Spleen (tissue), 11 donors: Measurements from ENCODE around the gene LMCD1. TPM values are rescaled to one million over a fixed set of nuclear protein-coding genes. Genes with fewer than 3 reads are reported as not detected.

Experiments used
- DNase-seq: peaks from one replicate; pipeline ENCODE4 v3.0.0-alpha.2; 2020
- H3K27ac ChIP-seq, 8 donors: fragments of 200-600 bp; sonication (generic) in 7 of 8; 1 replicate in 4 of 8; 2 replicates in 4 of 8; pipeline versions ENCODE4 v1.5.0 to v1.8.0; 2016 to 2021; ENCODE audit warnings: inconsistent platforms in 4 of 8, mild to moderate bottlenecking in 4 of 8, moderate library complexity in 1 of 8
- H3K27me3 ChIP-seq, 7 donors: fragments of 200-600 bp; sonication (generic) in 6 of 7; replicated peaks in 1 of 7; 1 replicate in 4 of 7; 2 replicates in 3 of 7; pipeline versions ENCODE4 v1.5.0 to v1.8.0; 2016 to 2021; ENCODE audit warnings: inconsistent platforms in 3 of 7, mild to moderate bottlenecking in 1 of 7
- H3K36me3 ChIP-seq, 6 donors: fragments of 200-600 bp; sonication (generic) in 5 of 6; 1 replicate in 4 of 6; 2 replicates in 2 of 6; pipeline versions ENCODE4 v1.5.0 to v1.8.0; 2016 to 2021; ENCODE audit warnings: inconsistent platforms in 2 of 6
- H3K4me1 ChIP-seq, 6 donors: fragments of 200-600 bp; sonication (generic) in 5 of 6; 1 replicate in 3 of 6; 2 replicates in 3 of 6; pipeline versions ENCODE4 v1.5.0 to v1.8.0; 2016 to 2021; ENCODE audit warnings: inconsistent platforms in 3 of 6
- H3K4me3 ChIP-seq, 8 donors: fragments of 200-600 bp; sonication (generic) in 7 of 8; 1 replicate in 4 of 8; 2 replicates in 4 of 8; pipeline versions ENCODE4 v1.5.0 to v1.8.0; 2016 to 2021; ENCODE audit warnings: inconsistent platforms in 4 of 8, mild to moderate bottlenecking in 4 of 8, moderate library complexity in 2 of 8
- H3K9me3 ChIP-seq, 8 donors: fragments of 200-600 bp; sonication (generic) in 7 of 8; 1 replicate in 4 of 8; 2 replicates in 4 of 8; pipeline versions ENCODE4 v1.5.0 to v1.8.0; 2016 to 2021; ENCODE audit warnings: inconsistent platforms in 4 of 8
- CTCF ChIP-seq, 11 experiments: fragments of 200-600 bp in 7 of 11; fragments of 450-650 bp in 4 of 11; sonication (generic) in 4 of 11; IDR thresholded peaks in 8 of 11; conservative IDR thresholded peaks in 3 of 11; 1 replicate in 7 of 11; 2 replicates in 4 of 11; pipeline versions ENCODE4 v1.4.0 to v1.8.0; 2016 to 2021; ENCODE audit warnings: antibody characterized with exemption in 11 of 11, inconsistent platforms in 4 of 11, mild to moderate bottlenecking in 1 of 11
- POLR2A ChIP-seq, 3 donors: fragments of 450-650 bp; IDR thresholded peaks; one replicate each; pipeline ENCODE4 v1.5.1; 2017; ENCODE audit warnings: antibody characterized with exemption in 3 of 3, mild to moderate bottlenecking in 1 of 3
- POLR2AphosphoS5 ChIP-seq, 3 donors: sonication (generic); formaldehyde crosslinking; IDR thresholded peaks; one replicate each; pipeline ENCODE4 v1.5.1; 2017; ENCODE audit warnings: antibody characterized with exemption in 3 of 3
- WGBS, 5 donors: extraction: QIAGEN DNeasy Blood & Tissue Kit in 3 of 5; methylation state at CpG; one replicate each; pipeline versions ENCODE4 v1.1.5 to v1.1.7; 2013 to 2018; 5-methylcytosine and 5-hydroxymethylcytosine counted together
- intact Hi-C: fragments of 100-400 bp; cut with DNase I; formaldehyde crosslinking; loops from one replicate; pipeline ENCODE4 v1.15.0; 2023; ENCODE audit warnings: low total_unique reads
- polyA plus RNA-seq, 3 donors: library from polyadenylated mRNA; stranded (reverse); fragments of 200-250 nt; gene quantifications; one replicate each; pipeline ENCODE4 v1.2.1, GENCODE V29; 2013
- total RNA-seq, 7 donors: library from RNA; depleted of rRNA in 3 of 7; stranded (reverse); fragments of >200 nt in 3 of 7; fragmentation: NEBNext Ultra II Directional in 4 of 7; extraction: Animal tissue kit (Norgen Biotek cat#: 25700) in 4 of 7; gene quantifications; one replicate each; pipeline versions ENCODE4 v1.1.0 to v1.2.1, GENCODE V29; 2016 to 2021
- donor health status: healthy with polysubstance abuse.
- donor health status: DM: no; HTN: no; CAD: no; lungs with moderate emphysema.
- donor health status: DM: no; HTN: no; CAD: no.
- donor health status: Bipolar disorder and iron deficiency.
- donor health status: healthy.
- donor health status: DM: no; HTN: no; CAD: no.
- donor health status: DM: yes; HTN: yes; CAD: no.

Gene LMCD1
- total and polyA plus RNA-seq, 10 donors, result 24.5 to 203 (median 78.7) TPM

GRCh38 chr3:8604988-8605387 lies 103.4 kb downstream of the LMCD1 start:
- intact Hi-C loops, result no loop called here
- H3K36me3 ChIP-seq, result no peaks in the 10 kb centered on the region

GRCh38 chr3:8606701-8607231 lies 105.1 kb downstream of the LMCD1 start:
- Histone ChIP-seq H3K4me1 (peaks cover 0 to 11% (median 6%) of the 10 kb centered on the region in 6 donors), H3K27ac (no peak overlapping the region), H3K36me3 (no peaks in the 10 kb centered on the region), H3K4me3 (no peak overlapping the region), H3K9me3 (no peaks in the 10 kb centered on the region), H3K27me3 (no peaks in the 10 kb centered on the region)
- TF ChIP-seq CTCF (IDR thresholded peaks at IDR 0.05 in 8 of 11, conservative IDR thresholded peaks at IDR 0.05 in 3 of 11), result no peak
- TF ChIP-seq POLR2AphosphoS5 (IDR thresholded peaks at IDR 0.05), result no peak
- no peak for TF ChIP-seq POLR2A (IDR thresholded peaks at IDR 0.05)
- WGBS, 5 donors, result 64 to 81% (median 74%) methylated on average over 7 of the region's 7 CpGs
- DNase-seq, result no peak
- intact Hi-C loops, result no loop called here

More at GRCh38 chr3:8604988-8605387, 103.4 kb downstream of the LMCD1 start:
- DNase-seq, result no peak
- H3K27ac ChIP-seq, result no peak overlapping the region
- H3K4me3 ChIP-seq, result no peak overlapping the region
- H3K9me3 ChIP-seq, result no peaks in the 10 kb centered on the region
- H3K27me3 ChIP-seq, result no peaks in the 10 kb centered on the region
- peaks cover 0 to 11% (median 6%) of the 10 kb centered on the region in 6 donors for H3K4me1 ChIP-seq
- TF ChIP-seq CTCF (IDR thresholded peaks at IDR 0.05 in 8 of 11, conservative IDR thresholded peaks at IDR 0.05 in 3 of 11) (no peak), POLR2A (IDR thresholded peaks at IDR 0.05) (no peak), POLR2AphosphoS5 (IDR thresholded peaks at IDR 0.05) (no peak)
- WGBS, 5 donors, result 83 to 93% (median 88%) methylated on average over 3 of the region's 3 CpGs

- Histone ChIP-seq H3K36me3 (no peaks in the 10 kb centered on the region), H3K9me3 (no peaks in the 10 kb centered on the region), H3K27me3 (no peaks in the 10 kb centered on the region), H3K27ac (no peak overlapping the region), H3K4me1 (peaks cover 0 to 11% (median 6%) of the 10 kb centered on the region in 6 donors), H3K4me3 (no peak overlapping the region)
- peak in 10 of 11 experiments; percentile 23 to 77 (median 54) for TF ChIP-seq CTCF (IDR thresholded peaks at IDR 0.05 in 8 of 11, conservative IDR thresholded peaks at IDR 0.05 in 3 of 11)
- no peak for TF ChIP-seq POLR2AphosphoS5 (IDR thresholded peaks at IDR 0.05)
- no peak for TF ChIP-seq POLR2A (IDR thresholded peaks at IDR 0.05)
- WGBS, 5 donors, result 55 to 78% (median 72%) methylated on average over 6 to 7 of the region's 7 CpGs
- DNase-seq, result no peak
- intact Hi-C loops, result no loop called here
These were observed 105.8 kb downstream of the LMCD1 start for GRCh38 chr3:8607234-8608040.
